GM19324 (cell line): ENCODE data around the gene DGKB.

Experiments
- ATAC-seq: cut with Tn5 transposase; IDR thresholded peaks from one replicate; pipeline ENCODE4 v1.9.1; 2021; ENCODE audit warnings: mild to moderate bottlenecking, moderate library complexity; ENCODE audit not compliant: unreplicated experiment, low FRiP score

The DGKB gene

DNA sequence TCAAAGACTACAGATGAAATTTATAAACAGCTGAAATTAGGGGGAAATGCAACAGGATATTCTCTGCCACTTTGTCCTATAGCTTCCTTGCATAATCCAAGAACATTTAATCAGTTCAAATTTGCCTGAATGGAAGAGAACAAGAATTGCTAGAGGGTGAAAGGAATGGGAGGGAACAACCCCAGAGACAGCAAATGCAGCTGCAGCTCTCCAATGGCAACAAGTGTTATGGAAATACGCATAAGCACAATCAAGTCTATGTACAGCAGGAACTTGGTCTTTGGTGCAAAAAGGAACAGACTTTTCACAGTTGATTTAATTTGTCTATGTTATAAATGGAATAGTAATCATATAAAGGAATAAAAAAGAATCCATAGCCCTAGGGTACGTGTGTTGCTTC lies 644.1 kb downstream of the DGKB start:
- ATAC-seq, result no peak

DNA sequence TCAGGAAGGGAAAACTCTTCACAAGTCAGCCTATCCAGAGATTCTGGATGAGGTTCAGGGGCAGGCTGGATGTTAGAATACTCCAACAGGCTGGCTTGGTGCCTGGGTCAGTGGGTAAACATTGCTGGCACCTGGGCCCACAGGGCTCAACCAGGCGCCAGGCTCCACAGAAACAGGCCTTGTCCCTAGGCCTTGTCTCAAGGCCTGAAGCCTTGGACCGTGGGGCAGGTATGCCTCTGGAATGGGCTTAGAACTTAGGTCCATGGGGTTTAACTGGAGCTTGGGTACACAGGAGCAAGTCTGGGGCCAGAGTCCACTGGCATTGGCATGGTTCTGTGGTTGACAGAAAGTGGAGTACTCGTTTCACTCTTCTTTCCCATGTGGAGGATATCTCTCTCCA lies 650.1 kb downstream of the DGKB start:
- no peak for ATAC-seq

DNA sequence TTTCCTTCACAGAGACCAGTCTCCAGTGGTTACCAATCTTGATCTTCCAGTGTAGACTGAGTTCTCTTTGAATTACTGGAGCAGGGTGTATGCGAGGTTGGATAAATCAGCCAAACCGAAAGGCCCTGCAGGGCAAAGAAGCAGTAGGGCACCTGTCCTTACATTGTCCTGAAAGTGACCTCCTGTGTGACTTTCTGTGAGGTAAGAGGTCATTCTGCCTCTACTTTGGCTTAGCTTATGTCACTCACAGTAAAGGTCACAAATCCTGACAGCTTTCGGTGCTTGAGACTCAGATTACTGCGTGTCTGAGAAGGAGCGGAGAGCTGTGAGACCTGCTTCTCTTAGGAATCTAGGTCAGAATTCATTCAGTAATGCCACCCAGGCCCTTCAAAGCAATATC lies 660.4 kb downstream of the DGKB start:
- no peak for ATAC-seq

DNA sequence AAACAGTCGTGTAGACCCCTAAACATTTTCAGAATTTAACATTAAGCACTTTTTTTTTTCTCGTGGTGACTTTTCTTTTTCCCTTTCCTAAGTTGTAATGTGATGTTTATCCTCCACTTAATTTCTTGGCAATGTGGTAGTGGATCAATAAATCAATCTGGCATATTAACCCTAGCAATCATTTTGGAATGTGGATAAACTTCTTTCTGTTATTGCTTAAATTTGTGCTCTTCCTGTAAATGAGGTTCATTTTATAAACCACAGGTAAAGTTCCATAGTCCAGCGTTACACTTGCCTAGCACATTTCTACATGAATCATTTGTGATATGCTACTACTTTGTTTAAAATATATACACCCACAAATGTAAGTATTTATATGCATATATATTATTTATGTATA lies 665.7 kb downstream of the DGKB start:
- no peak for ATAC-seq

DNA sequence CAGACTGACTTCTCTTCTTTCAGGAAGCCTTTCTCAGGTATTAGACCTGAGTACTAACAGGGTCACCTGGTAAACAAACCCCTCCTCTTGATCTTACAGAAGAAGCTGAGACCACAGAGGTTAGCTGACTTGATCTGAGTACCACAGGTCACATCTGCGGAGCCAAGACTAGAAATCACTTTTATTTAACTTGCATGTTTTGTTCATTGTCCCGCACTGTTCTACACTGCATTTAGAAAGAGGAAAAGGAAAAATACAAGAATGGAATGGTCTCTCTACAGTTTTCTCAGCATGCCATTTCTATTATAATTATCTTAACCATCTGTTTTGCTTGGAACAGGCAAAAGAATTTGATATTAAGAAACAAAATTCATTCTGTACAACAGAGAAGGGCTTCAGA lies 667.5 kb downstream of the DGKB start:
- ATAC-seq, result no peak

DNA sequence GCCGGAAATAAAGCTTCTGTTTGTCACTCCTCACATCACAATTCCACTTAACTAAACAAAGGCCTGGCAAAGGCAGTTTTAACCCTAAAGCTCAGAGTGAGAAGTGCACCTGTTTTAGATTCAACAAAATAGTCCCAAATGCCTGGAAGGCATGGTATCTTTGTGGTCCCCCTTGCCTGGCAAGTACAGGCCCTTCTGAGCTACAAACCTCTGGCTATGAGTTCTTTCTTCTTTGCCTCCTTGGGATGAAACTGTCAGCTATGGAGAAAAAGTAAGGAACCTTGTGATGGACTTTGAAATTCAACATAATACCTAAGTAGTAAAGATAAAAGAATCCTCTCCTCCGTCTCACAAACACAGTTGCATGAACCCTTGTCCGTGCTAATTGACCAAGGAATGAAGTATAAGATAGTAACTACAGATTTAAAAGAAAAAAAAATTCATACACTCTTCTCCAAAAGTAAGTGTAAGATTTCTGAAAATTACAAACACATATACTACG lies 668.6 kb downstream of the DGKB start:
- no peak for ATAC-seq

DNA sequence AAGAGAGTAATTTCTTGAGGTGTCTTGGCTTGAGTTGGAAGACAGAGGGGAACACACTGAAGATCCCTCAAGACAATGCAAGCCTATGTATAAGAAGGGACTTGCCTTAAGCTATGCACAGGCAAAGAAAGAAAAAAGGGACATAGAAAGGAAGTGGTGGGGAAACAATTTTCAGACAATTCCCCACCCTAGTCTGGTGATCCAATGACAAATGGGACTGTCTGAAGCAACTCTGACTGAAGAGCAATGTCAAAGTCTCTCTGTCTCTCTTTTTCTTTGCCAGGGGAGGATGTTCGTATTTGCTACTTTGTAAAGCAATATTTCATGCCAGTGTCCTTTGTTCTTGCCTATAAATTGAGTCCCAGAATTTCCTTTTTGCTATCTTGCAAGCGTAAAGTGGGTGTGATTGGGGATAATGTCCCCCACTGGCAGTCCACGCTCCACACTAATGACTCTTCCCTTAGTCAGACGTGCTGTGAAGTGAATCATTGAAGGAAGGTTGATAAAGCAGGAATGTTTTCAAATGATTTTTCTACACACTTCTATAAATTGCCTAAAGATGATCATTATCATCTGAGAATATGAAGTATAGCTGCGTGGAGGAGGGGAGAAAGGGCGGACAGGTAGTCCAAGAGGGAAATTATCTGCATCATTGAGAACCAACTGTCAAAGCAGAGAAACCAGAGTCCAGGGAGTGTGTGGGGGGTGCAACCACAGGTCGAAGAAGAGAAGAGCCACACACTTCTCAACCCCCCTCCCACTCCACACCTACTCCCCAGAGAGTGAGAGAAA lies 669.3 kb downstream of the DGKB start:
- ATAC-seq, result no peak

DNA sequence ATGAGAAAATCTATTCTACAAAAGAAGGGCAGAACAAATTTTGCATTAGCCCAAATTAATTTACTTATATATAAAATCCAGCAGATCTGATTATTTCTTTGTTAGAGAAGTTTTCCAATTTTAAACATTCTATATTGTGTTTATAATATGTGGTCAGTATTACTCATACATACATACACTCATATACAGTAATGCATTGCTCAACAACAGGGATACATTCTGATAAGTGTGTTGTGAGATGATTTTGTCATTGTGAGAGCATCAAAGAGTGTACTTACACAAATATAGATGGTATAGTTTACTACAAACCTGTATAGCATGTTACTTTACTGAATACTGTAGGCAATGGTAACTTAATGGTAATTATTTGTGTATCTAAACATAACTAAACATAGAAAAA lies 673.5 kb downstream of the DGKB start:
- no peak for ATAC-seq

DNA sequence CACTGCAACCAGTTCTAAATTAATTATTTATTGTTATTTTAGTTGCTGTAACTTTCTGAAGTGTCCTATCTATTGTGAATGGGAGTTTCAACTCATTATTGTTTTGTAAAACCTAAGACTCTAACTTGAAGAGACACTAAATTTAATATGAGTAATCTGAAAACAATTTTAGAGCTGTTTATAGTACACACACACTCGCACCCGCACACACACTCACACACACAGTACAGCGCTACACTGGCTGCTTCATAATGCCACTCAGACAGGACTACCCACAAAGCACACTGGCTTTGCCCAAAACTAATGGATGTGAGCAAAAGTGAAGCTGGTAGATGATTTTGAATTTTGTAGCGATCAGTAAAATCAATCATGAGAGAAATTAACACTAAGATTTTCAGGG lies 674.2 kb downstream of the DGKB start:
- ATAC-seq, result no peak

DNA sequence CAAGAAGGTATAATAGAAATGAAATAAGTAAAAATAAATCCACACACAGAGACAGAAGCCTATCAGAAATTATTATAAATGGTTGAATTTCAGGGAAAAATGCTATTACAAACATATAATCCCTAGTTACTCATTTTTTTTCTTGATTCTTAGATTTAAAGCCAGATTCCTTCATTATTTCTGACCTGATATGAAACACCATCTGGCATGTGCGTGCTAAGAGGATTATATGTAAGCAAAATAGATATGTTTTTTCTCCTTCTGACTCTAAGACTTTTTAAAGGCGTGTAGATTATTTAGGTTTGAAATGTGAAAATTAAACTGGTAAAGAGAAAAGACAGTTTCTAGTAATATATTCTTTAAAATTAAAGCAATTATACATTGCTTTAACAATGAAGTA lies 676.4 kb downstream of the DGKB start:
- ATAC-seq, result no peak

DNA sequence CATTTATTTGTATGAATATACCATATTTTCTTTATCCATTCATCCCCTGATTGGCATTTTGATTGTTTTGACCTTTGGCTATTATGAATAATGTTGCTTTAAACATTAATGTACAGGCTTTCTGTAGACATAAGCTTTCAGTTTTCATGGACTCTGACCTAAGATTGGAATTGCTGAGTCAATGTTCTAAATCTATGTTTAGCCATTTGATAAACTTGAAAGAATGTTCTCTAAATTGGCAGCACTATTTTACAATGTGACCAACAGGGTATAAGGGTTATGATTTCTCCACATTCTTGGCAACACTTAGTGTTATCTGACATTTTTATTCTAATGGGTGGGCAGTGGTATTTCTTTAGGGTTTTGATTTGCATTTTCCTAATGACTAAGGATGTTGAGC lies 683.4 kb downstream of the DGKB start:
- no peak for ATAC-seq

DNA sequence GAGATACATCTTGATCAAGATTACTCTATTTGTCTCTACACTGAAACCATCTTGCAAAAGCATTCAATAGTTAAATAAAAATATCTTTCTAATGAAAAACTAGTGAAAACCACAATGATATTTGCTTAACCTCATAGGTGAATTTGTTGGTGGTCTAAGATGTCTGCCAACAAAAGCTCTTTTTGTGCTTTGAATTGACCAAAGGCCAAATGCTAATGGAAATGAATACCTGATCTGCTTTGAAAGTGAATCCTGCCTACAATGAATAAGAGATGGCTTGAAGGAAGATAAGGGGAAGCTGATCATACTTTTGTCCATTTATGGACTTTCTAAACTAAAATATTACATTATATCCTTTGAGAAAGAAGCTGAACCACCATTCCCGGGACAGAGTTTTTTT lies 684.2 kb downstream of the DGKB start:
- ATAC-seq, result no peak

DNA sequence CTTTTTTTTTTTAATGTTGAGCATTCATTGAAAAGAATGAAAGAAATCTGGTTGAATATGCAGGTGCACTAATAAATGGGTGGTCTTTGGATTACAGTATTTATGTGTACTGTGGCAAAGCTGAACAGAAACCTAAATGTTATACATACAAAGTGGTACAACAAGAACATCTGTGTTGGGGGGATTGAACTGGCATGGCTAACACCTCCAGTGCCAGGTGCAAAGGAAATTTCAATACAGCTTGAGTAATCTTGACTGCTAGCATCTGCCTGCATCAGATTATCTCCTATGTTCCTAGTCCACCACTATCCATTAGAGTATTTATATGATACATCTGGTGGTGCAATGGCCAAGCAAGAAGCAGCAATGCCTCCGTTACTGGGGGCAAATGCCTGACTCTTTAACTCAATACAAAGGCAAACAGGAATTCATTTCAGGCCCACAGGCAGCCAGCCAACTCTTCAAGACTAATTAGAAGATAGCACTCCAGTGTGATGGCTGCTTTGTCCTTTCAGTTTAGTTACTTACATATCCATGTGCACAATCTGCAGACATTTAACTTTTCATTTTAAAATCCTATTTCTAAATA lies 692.6 kb downstream of the DGKB start:
- no peak for ATAC-seq

DNA sequence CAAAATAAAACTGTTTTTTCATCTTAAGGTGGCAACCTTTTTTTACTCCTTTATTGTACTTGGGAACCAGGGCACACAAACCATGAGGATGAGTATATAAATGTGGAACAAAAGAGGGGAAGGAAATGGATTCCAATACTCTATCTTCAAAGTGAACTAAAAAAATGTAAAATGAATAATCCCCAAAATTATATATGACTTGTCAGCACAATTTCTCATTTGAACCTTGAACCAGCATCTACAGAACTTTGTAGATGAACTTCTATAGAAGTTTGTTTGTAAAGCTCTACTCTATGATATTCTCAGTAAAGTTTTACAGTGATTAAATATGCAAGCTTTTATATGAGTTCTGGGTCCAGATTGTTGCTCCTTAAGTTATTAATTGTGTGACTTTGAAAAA lies 694.8 kb downstream of the DGKB start:
- no peak for ATAC-seq

DNA sequence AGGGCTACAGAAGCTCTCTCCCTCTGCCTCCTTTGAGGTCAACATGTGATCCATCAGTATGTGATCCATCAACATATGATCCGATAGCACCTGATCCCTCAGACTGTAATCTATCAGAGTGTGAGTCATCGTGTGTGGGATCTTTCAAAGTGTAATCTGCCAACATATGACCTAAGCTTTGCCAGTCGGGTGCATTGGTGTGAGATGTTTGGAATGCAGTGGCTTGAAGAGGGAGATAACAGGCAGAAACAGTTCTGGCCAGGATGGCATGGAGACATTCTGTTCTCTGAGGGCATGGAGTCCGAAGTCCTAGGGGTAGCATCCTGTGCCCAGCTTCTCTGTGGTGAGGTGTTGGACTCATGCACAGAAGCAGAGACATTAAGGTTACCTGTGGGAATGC lies 695.4 kb downstream of the DGKB start:
- ATAC-seq, result no peak

DNA sequence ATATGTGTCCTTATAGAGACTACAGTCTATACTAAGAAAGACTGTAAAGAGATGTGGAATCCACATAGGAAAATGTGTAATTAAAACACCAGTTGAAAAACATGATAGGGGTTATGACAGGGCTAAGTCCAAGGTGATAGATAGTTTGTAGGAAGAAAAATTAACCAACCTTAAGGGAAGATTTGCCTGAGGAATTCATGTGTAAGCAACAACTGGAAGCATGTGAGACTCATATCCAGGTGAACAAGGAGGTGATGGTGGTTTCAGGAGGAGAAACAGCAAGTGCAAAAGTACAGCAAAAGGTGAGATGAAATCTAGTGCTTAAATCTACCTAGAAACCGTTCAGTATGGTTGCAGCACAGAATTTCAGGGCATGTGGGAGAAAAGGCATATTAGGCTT lies 696.4 kb downstream of the DGKB start:
- no peak for ATAC-seq

DNA sequence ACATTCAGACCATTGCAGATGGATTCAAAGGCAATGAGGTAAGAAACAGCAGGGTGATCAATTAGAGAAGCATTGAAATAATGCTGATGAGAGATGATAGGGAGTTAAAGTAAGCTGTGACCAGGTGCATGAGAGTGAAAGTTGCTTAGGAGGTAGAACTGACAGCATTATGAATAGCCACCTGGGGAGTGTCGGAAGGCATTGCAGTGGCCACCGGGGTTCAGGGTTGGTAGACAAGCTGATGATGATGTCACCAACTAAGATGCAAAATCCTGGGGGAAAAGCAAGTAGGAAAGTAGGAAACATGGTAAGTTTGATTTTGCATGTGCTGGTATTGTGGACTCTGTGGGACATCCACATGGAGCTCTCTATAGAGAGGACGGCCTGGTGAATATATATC lies 701.2 kb downstream of the DGKB start:
- ATAC-seq, result no peak

DNA sequence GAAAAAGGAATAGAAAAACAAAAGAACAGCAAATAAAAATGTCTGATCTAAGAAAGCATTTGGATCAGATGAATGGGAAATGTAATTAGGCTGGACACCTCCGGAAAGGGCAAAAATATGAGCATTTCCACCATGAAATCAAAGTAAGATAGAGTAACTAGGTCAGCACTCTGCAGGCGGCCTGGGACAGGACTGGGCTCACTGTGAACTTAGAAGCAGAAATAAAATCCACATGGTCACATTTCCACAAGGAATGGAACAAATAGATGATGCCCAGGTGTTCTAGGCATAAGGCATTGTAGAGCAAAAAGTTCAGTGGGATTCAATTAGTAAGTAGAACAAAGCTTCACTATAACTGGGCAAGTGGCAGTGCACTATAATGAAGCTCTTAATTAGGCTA lies 703.2 kb downstream of the DGKB start:
- ATAC-seq, result no peak

DNA sequence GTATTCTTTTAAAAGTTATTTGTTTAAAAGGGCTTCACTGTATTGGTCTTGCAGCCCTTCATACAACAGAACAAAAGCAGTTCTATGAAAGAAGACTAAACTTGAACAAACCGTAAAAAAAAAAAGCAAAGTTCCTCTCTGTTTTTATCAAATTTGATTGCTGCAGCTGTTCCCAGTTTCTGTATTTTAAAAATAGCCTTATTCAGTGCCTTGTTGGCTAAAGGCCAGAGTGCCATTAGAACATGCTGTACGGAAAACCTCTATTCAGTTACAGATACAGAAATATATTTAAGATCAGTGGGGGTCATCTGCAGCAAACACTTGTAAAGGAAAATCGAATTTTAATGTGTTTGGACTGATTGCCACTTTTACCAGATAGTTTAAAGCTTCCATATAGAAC lies 705.3 kb downstream of the DGKB start:
- no peak for ATAC-seq

DNA sequence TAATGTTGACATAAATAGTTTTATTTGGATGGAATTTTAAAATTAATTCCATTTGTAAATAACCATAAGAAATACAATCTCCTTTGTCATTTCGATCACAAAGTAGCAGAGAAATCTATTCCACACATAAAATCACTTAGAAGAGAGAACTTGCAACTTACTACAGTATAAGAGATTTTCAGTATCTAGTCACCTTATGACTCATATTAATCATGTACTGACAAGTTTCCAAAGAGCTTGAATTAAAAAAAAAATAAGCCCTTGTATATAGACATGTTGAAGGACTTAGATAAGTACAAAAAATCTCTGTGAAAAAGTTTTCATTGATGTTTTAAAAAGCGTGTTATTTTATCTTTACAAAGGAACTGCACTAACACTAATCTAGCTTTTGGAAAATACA lies 706.0 kb downstream of the DGKB start:
- ATAC-seq, result no peak

DNA sequence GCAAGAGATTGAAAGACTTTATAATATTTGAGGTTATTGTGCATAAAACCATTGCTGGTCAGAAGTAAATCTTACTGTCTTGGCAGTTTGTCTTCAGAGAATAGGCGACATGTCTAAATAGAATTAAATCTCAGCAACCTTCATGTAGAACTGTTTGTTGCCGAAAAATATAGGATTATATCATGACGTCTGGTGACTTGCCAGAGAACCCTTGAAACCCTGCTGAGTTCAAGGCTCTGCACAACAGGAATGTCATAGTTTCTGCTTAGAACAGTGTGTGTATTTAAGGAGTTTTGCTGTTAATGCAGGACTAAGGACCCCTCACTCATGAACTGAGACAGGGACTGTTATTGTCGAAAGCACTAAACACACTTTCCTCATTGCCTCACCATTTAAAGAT lies 706.7 kb downstream of the DGKB start:
- ATAC-seq, result no peak

DNA sequence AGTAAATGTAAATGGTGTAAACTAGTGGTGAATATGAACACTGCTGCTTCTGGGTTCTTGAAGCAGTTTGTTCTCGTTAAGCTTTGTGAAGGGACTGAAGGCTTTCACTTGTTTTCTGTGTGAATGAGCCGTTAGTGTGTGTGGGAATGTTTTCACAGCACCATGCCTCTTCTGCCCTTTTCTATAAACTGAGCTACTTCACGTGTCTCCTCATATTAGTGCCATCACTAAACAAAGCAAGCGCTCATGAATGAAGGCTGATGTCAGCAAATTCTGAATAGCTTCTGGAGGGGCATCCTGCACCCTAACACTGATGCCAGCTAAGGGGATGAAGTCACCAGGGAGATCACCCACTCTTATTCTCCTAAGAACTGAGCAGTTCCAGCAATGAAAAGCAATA lies 707.5 kb downstream of the DGKB start:
- ATAC-seq, result no peak
